NCI-H1694 (cell line): ENCODE measurements around the gene SBSN.

Experiments
- DNase-seq: peaks from one replicate; lab custom pipeline; 2025; lab: John Stamatoyannopoulos, UW

SBSN gene

DNA sequence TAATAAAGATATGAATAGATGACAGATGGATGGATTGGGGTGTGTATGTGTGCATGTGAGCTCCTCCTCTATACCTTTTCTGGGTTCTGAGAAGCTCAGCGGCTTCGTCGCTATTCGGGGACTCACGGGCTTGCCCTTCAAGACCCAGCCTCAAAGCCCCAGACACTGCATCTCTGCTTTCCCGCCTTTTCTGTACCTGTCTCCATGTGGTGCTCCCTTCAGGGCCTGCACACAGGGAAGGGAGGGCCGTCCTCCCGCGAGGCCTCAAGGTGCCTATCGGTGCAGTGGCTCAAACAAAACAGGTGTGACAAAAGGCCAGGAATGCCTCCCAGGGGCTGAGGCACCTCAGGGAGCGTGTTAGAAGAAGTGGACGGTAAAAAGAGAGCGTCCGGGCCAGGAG is 54.0 kb downstream of the SBSN start:
- DNase-seq: no peak
